ENCODE measurements around the gene ETFA.

- TF ChIP-seq, protein P1, sequence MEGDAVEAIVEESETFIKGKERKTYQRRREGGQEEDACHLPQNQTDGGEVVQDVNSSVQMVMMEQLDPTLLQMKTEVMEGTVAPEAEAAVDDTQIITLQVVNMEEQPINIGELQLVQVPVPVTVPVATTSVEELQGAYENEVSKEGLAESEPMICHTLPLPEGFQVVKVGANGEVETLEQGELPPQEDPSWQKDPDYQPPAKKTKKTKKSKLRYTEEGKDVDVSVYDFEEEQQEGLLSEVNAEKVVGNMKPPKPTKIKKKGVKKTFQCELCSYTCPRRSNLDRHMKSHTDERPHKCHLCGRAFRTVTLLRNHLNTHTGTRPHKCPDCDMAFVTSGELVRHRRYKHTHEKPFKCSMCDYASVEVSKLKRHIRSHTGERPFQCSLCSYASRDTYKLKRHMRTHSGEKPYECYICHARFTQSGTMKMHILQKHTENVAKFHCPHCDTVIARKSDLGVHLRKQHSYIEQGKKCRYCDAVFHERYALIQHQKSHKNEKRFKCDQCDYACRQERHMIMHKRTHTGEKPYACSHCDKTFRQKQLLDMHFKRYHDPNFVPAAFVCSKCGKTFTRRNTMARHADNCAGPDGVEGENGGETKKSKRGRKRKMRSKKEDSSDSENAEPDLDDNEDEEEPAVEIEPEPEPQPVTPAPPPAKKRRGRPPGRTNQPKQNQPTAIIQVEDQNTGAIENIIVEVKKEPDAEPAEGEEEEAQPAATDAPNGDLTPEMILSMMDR (IDR thresholded peaks at IDR 0.05; ENCODE audit: low read length): peak; percentile 34
- TF ChIP-seq EZH2 (IDR thresholded peaks at IDR 0.05; ENCODE audit: borderline replicate concordance, low read length): no peak
These were observed 22.6 kb upstream of the ETFA start for GRCh38 chr15:76333720-76334437.

Measured in OCI-LY1 (cell line).